HG03439 (cell line): ENCODE results near the gene MBD5.

Source experiments
- ATAC-seq: cut with Tn5 transposase; IDR thresholded peaks from one replicate; pipeline ENCODE4 v1.9.1; 2021; ENCODE audit warnings: mild to moderate bottlenecking, moderate library complexity; ENCODE audit not compliant: unreplicated experiment

MBD5 gene

GRCh38 chr2:148298196-148298595 lies 277.3 kb downstream of the MBD5 start:
- no peak for ATAC-seq

GRCh38 chr2:148299616-148300015 lies 278.7 kb downstream of the MBD5 start:
- ATAC-seq = no peak

GRCh38 chr2:148300544-148300943 lies 279.7 kb downstream of the MBD5 start:
- no peak for ATAC-seq

- no peak for ATAC-seq
Measured at GRCh38 chr2:148301362-148301761, 280.5 kb downstream of the MBD5 start.

- ATAC-seq = no peak
Measured at GRCh38 chr2:148302526-148302925, 281.6 kb downstream of the MBD5 start.

GRCh38 chr2:148303161-148303560 lies 282.3 kb downstream of the MBD5 start:
- no peak for ATAC-seq

- no peak for ATAC-seq
Measured at GRCh38 chr2:148305476-148305875, 284.6 kb downstream of the MBD5 start.

GRCh38 chr2:148306027-148306426 lies 285.1 kb downstream of the MBD5 start:
- ATAC-seq = no peak

GRCh38 chr2:148317598-148317997 lies 296.7 kb downstream of the MBD5 start:
- ATAC-seq = no peak

GRCh38 chr2:148338541-148338940 lies 317.6 kb downstream of the MBD5 start:
- no peak for ATAC-seq

GRCh38 chr2:148342086-148342485 lies 321.2 kb downstream of the MBD5 start:
- no peak for ATAC-seq

GRCh38 chr2:148350199-148350598 lies 329.3 kb downstream of the MBD5 start:
- ATAC-seq = no peak

GRCh38 chr2:148351437-148352143 lies 330.7 kb downstream of the MBD5 start:
- no peak for ATAC-seq

- no peak for ATAC-seq
Measured at GRCh38 chr2:148358375-148358774, 337.5 kb downstream of the MBD5 start.

GRCh38 chr2:148360662-148361061 lies 339.8 kb downstream of the MBD5 start:
- no peak for ATAC-seq

GRCh38 chr2:148362144-148362796 lies 341.4 kb downstream of the MBD5 start:
- no peak for ATAC-seq

GRCh38 chr2:148375214-148375613 lies 354.3 kb downstream of the MBD5 start:
- no peak for ATAC-seq

- ATAC-seq = no peak
Measured at GRCh38 chr2:148391324-148391723, 370.4 kb downstream of the MBD5 start.

GRCh38 chr2:148402786-148403185 lies 381.9 kb downstream of the MBD5 start:
- no peak for ATAC-seq

GRCh38 chr2:148410899-148411298 lies 390.0 kb downstream of the MBD5 start:
- ATAC-seq = no peak

GRCh38 chr2:148416248-148416647 lies 395.4 kb downstream of the MBD5 start:
- ATAC-seq = no peak

GRCh38 chr2:148430101-148430500 lies 409.2 kb downstream of the MBD5 start:
- no peak for ATAC-seq

GRCh38 chr2:148447877-148448276 lies 427.0 kb downstream of the MBD5 start:
- ATAC-seq = no peak
